ENCODE data around the gene ZNF83. TPM values are rescaled to one million over a fixed set of nuclear protein-coding genes. Genes with fewer than 3 reads are reported as not detected.
"Not testable (repeated sequence)": the region's sequence is repeated elsewhere in the genome, so short reads cannot be mapped to it uniquely, and the experiment has no call there.

ZNF83 gene
- 37.7 and 43.1 TPM in 2 replicates for total RNA-seq

GRCh38 chr19:52637718-52638585 lies at the start of gene ZNF83:
ZNF83 (minus strand) TSS chr19:52638355.
- intact Hi-C loops (cut with micrococcal nuclease) = loop anchor here (1.0 to 10.0 kb wide), 8 partner anchors 37 to 327 kb away; partner anchors contain the start of genes ZNF611, ZNF701, ZNF808 and ZNF816

GRCh38 chr19:52687684-52688083 lies 49.5 kb upstream of the ZNF83 start:
- intact Hi-C loops (cut with micrococcal nuclease) = no loop called here

GRCh38 chr19:52685811-52686210 lies 47.7 kb upstream of the ZNF83 start:
- intact Hi-C loops (cut with micrococcal nuclease) = no loop called here

GRCh38 chr19:52681216-52681615 lies 43.1 kb upstream of the ZNF83 start:
- intact Hi-C loops (cut with micrococcal nuclease) = not testable (repeated sequence)

- intact Hi-C loops (cut with micrococcal nuclease) = no loop called here
Measured at GRCh38 chr19:52679598-52679997, 41.4 kb upstream of the ZNF83 start.

- intact Hi-C loops (cut with micrococcal nuclease) = not testable (repeated sequence)
Measured at GRCh38 chr19:52675239-52675638, 37.1 kb upstream of the ZNF83 start.

GRCh38 chr19:52673014-52673413 lies 34.9 kb upstream of the ZNF83 start:
- intact Hi-C loops (cut with micrococcal nuclease) = no loop called here

GRCh38 chr19:52670046-52670445 lies 31.9 kb upstream of the ZNF83 start:
- intact Hi-C loops (cut with micrococcal nuclease) = no loop called here

GRCh38 chr19:52669586-52669985 lies 31.4 kb upstream of the ZNF83 start:
- intact Hi-C loops (cut with micrococcal nuclease) = no loop called here

- intact Hi-C loops (cut with micrococcal nuclease) = no loop called here
Measured at GRCh38 chr19:52667972-52668371, 29.8 kb upstream of the ZNF83 start.

GRCh38 chr19:52666506-52666905 lies 28.4 kb upstream of the ZNF83 start:
- intact Hi-C loops (cut with micrococcal nuclease) = no loop called here

- intact Hi-C loops (cut with micrococcal nuclease) = no loop called here
Measured at GRCh38 chr19:52665529-52665928, 27.4 kb upstream of the ZNF83 start.

GRCh38 chr19:52665027-52665426 lies 26.9 kb upstream of the ZNF83 start:
- intact Hi-C loops (cut with micrococcal nuclease) = no loop called here

- intact Hi-C loops (cut with micrococcal nuclease) = no loop called here
Measured at GRCh38 chr19:52664461-52664860, 26.3 kb upstream of the ZNF83 start.

GRCh38 chr19:52662631-52663030 lies 24.5 kb upstream of the ZNF83 start:
- intact Hi-C loops (cut with micrococcal nuclease) = no loop called here

GRCh38 chr19:52660981-52661380 lies 22.8 kb upstream of the ZNF83 start:
- intact Hi-C loops (cut with micrococcal nuclease) = no loop called here

- intact Hi-C loops (cut with micrococcal nuclease) = no loop called here
Measured at GRCh38 chr19:52659013-52659412, 20.9 kb upstream of the ZNF83 start.

GRCh38 chr19:52658595-52658994 lies 20.4 kb upstream of the ZNF83 start:
- intact Hi-C loops (cut with micrococcal nuclease) = no loop called here

- intact Hi-C loops (cut with micrococcal nuclease) = no loop called here
Measured at GRCh38 chr19:52653161-52653560, 15.0 kb upstream of the ZNF83 start.

GRCh38 chr19:52651956-52652355 lies 13.8 kb upstream of the ZNF83 start:
- intact Hi-C loops (cut with micrococcal nuclease) = no loop called here

GRCh38 chr19:52648336-52649016 lies 10.3 kb upstream of the ZNF83 start:
- intact Hi-C loops (cut with micrococcal nuclease) = no loop called here

- intact Hi-C loops (cut with micrococcal nuclease) = no loop called here
Measured at GRCh38 chr19:52646571-52647217, 8.5 kb upstream of the ZNF83 start.
